Femur (tissue), 1 donor: ENCODE data around the gene LGALS4.
"Not testable (repeated sequence)": the region's sequence is repeated elsewhere in the genome, so short reads cannot be mapped to it uniquely, and the experiment has no call there.

Source experiments
- DNase-seq: peaks from one replicate; pipeline ENCODE4 v3.0.0-alpha.2; 2017

The LGALS4 gene

DNA sequence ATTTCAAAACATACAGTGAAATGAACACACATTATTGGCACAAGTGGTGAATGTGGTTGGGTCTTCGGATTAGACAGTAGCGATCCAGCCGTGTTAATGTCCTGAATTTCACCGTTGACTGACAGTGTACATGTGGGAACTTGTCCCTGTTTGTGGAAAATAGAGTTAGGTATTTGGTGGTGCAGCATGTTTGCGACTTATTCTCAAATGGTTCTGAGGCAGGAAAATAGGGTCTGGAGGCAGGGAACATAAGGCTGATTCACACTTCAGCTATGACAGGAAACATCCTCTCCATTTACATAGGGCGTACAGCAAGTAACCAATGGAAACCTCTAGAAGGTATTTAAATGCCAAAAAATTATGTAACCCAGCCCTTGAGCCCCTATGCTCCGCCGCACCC lies 19.6 kb downstream of the LGALS4 start:
- no peak for DNase-seq

- peak; percentile 62 for DNase-seq
These were observed 20.3 kb downstream of the LGALS4 start for GRCh38 chr19:38792250-38793111.

GRCh38 chr19:38791451-38792064 lies 21.2 kb downstream of the LGALS4 start:
- not testable (repeated sequence) for DNase-seq

DNA sequence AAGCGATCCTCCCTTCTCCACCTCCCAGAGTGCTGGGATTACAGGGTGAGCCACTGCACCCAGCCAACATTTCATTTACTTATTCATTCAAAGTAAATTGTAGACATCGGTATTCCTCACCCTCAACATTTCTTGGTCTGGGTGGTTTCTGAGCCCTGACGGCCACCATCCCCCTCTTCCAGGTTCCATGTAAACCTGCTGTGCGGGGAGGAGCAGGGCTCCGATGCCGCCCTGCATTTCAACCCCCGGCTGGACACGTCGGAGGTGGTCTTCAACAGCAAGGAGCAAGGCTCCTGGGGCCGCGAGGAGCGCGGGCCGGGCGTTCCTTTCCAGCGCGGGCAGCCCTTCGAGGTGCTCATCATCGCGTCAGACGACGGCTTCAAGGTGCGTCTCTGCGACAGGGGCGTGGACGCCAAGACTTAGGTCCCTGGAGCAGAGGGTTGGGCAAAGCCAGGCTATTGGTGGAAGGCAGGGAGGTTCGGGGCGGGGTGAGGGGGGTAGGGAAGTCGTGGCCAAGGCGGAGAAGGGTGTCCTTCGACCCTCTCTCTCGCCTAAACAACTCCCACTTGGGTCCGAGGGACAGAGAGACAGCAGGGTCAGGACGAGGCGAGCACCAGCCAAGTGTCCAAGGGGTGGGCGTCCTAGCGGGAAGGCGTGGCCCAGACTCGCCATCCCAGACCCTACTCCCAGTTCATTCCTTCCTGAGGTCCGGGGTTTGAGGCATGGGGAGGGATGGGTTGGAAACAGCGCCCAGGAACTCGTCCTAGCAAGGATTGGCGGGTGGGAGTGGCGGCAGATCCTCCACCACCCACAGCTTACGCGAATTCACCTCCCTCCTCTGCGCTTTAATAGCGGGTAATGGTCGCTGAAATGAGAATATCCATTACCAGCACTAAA lies 22.0 kb downstream of the LGALS4 start:
- not testable (repeated sequence) for DNase-seq

GRCh38 chr19:38788478-38789243 lies 24.1 kb downstream of the LGALS4 start, which contains the start of gene LGALS7B:
LGALS7B (plus strand) TSS chr19:38789200; CDS start chr19:38789227, 27 bp downstream.
- no peak for DNase-seq

DNA sequence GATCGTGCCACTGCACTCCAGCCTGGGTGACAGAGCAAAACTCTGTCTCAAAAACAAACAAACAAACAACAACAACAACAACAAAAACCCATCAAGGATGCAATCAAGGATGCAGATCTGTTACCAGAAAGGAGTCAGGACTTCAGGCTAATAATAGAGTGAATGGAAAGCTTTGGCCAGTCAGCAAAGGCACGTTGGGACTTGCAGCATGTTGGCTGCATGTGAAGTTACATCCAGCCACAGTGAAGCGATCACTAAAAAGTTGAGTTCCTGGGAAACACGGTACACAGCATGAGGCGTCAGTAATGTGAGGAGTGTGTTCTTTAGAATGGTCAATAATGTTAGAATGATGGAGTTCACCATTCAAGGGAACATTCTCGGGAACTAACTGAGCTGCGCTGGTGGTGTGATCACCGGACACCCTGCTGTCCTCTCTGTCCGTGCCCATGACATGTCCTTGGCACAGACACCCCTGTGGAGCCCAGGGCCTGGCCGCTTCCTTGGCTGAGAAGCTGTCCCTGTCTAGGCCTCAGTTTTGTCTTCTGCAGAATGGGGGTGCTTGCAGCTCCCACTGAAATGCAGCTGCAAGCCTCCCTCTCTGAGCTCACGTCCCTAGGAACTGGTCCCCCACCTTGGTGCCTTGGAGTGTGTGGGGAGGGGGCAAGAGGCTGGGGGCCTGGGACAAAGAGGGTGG lies 26.0 kb downstream of the LGALS4 start:
- DNase-seq, result no peak

GRCh38 chr19:38786061-38786460 lies 26.7 kb downstream of the LGALS4 start:
- not testable (repeated sequence) for DNase-seq

GRCh38 chr19:38785187-38785699 lies 27.5 kb downstream of the LGALS4 start:
- no peak for DNase-seq

- DNase-seq, result no peak
These were observed 28.5 kb downstream of the LGALS4 start for GRCh38 chr19:38784224-38784623.

- not testable (repeated sequence) for DNase-seq
These were observed 30.5 kb downstream of the LGALS4 start for GRCh38 chr19:38782212-38782611.

DNA sequence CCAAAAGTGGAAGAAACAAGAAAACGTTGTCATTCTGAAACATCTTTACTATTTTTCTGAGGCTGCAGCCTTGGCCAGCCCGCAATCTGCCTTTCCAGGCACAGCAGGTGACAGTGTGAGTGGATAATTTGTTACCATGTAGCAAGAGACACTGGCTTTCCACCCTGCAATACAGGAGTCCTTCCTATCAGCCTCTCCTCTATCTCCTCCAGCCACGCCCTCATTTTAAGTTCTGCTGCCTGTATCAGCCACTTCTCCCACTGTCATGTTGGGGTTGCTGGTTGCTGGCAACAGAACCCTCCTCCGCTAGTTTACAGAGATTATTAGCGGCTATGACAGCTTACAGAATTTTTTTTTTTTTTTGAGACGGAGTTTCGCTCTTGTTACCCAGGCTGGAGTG lies 31.7 kb downstream of the LGALS4 start:
- DNase-seq, result no peak

- DNase-seq, result no peak
These were observed 32.3 kb downstream of the LGALS4 start for GRCh38 chr19:38780443-38780842.

- DNase-seq, result no peak
These were observed 34.0 kb downstream of the LGALS4 start for GRCh38 chr19:38778733-38779132.

GRCh38 chr19:38774181-38774950 lies 38.4 kb downstream of the LGALS4 start:
- DNase-seq, result no peak

GRCh38 chr19:38773469-38774177 lies 39.1 kb downstream of the LGALS4 start, which contains the start of gene LGALS7:
LGALS7 (minus strand) TSS chr19:38773517; CDS start chr19:38773492, 25 bp downstream.
- DNase-seq, result no peak

DNA sequence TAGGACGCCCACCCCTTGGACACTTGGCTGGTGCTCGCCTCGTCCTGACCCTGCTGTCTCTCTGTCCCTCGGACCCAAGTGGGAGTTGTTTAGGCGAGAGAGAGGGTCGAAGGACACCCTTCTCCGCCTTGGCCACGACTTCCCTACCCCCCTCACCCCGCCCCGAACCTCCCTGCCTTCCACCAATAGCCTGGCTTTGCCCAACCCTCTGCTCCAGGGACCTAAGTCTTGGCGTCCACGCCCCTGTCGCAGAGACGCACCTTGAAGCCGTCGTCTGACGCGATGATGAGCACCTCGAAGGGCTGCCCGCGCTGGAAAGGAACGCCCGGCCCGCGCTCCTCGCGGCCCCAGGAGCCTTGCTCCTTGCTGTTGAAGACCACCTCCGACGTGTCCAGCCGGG lies 41.2 kb downstream of the LGALS4 start:
- DNase-seq, result not testable (repeated sequence)

DNA sequence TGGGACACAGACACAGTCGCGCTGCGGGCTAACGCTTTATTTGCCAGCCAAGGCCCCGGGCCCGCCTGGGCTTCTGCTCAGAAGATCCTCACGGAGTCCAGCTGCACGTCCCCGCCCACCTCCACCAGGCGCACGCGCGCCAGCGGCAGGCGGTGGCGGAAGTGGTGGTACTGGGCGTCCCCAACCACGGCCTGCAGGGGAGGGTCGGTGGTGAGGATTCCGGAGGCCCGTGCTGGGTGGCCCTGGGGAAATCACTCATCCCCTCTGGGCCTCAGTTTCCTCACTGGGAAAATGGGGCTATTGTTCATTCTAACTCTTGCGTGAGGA lies 41.8 kb downstream of the LGALS4 start:
- DNase-seq, result not testable (repeated sequence)

DNA sequence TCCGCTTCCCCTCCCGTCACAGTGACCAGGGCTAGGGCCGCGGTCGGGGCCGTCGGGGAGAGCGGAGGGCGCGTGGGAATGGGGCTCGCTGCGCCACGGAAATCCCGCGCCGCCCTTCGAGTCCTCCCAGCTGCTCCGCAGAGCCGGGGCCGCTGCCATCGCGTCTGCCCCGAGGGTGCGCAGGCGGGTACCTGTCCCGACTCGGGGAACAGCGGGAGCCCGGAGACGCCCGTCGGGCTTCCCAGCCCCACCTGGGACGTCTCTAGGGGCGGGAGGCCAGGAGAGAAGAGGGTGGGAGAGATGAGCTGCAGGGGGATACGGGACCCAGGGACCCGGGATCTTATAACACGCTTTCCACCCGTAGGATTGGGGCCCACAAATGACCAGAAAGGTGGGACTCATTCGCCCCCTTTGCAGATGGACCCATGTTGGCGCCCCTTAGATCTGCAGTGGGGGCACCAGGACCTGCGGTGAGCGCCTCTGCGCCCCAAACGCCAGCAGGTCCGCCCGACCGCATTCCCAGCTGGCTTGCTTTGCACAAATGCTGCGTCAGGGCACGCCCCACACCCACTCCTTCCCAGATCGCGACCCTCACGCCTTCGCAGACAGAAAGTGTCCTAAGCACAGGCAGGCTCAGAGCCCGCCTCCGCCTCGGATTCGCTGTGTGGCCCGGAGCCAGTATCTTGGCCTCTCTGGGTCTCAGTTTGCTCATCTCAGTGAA lies 42.4 kb downstream of the LGALS4 start:
- not testable (repeated sequence) for DNase-seq

GRCh38 chr19:38769635-38770211 lies 43.0 kb downstream of the LGALS4 start:
- peak; percentile 92 for DNase-seq
